Kidney tubule cell (primary cell): ENCODE results near the gene SUSD3.

Experiments used
- DNase-seq: peaks from one replicate; pipeline ENCODE4 v3.0.0-alpha.2; 2018; ENCODE audit warnings: low spot score

Gene SUSD3

DNA sequence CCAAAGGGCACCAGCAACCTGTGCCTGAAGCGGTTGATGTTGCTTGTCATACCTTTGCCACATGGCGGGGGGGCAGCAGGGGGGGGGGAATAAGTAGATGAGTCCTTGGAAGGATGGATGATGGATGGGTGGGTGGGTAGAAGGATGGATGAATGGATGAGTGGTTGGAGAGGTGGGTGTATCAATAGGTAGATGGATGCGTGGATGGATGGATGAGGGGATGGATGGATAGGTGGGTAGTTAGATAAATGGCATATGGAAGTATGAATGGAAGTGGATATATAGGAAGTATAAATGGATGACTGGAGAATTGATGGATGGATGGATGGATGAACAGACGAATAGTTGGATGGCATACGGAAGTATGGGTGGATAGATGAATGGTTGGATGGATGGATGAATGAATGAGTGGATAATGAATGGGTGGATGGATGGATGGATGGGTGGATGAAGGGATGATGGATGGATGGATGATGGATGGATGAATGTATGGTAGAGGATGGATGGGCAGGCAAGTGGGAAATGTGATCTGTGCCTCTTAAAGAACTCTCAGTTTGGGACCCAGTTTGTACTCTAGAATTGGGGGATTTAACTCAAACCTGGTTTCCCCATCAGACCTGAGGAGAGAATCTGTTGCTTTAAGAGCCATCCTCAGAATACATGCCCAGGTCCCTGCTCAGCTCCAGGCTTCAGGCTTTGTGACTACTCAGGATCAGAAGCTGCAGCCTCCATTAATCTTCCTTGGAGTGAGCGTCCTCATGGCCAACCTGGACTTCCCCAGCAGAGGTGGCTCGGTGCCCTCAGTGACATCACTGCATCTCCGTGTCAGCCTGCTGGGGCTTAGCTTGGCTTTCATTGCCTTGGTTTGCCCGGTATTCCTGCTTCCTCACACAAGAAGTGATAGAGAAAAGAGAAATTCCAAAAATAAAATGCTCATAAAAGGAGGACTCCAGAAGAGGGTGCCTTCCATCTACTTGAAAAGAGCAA is 27.6 kb upstream of the SUSD3 start:
- no peak for DNase-seq

DNA sequence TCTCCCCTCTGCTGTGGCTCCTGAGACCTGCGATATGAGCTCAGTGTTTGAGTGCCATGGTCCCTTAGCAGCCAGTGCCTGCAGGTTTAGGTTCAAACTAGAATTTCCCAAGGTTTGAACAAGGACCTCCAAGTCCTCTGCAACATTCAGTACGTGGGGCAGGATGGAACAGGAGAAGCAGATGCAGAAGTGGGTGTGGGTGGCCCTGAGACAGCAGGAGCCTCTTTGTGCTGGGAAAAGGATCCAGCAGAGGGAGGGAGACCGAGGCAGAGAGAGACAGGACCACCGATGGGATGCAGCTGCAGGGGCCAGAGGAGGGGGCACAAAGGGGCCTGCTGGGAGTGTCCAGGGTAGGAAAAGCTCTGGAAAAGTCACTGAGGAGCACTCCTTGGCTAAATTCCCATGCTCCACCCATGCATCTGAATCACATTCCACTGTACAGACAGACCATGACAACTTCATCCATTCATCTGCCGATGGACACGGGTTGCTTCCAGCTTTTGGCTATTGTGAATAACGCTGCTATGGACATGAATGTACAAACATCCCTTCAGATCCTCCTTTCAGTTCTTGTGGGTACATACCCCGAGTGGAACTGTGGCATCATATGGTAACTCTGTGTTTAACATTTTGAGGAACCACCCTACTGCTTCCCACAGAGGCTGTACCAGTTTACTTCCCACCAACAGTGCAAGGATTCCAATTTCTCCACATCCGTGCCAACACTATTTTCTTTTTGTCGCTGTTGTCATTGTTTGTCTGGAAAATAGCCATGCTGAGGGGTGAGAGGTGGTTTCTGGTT is 26.7 kb upstream of the SUSD3 start:
- DNase-seq: peak; percentile 49

DNA sequence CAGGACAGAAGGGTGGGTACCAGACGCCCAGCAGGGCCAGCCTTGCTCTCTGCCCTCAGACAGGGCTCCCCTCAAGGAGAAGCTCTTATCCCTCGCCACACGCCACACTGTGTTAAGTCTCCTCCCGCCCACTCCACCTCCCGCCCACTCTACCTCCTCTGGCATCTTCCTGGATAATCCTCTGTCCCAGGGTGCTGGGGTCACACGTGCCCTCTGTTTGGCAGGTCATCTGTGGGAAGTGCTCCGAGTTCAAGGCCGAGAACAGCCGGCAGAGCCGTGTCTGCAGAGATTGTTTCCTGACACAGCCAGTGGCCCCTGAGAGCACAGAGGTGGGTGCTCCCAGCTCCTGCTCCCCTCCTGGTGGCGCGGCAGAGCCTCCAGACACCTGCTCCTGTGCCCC is 26.0 kb upstream of the SUSD3 start:
- DNase-seq: no peak

DNA sequence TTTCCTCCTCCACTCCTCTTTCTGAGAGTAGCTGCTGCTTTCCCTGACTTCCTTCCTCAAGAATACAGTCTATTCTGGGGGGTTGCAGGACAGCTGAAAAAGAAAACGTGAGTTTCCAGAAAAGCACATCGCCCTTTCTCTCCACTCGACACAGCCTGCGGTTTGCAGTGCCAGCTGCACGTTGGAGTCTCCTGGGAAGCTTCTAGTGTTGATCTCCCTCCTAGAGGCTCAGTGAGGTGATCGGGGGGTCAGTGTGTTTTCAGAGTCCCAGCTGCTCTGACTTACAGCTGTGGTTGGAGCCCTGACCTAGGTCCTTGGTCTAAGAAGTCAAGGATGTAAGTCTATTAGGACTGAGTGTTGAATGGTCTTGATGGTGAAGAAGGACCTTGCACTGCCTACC is 25.0 kb upstream of the SUSD3 start:
- no peak for DNase-seq

DNA sequence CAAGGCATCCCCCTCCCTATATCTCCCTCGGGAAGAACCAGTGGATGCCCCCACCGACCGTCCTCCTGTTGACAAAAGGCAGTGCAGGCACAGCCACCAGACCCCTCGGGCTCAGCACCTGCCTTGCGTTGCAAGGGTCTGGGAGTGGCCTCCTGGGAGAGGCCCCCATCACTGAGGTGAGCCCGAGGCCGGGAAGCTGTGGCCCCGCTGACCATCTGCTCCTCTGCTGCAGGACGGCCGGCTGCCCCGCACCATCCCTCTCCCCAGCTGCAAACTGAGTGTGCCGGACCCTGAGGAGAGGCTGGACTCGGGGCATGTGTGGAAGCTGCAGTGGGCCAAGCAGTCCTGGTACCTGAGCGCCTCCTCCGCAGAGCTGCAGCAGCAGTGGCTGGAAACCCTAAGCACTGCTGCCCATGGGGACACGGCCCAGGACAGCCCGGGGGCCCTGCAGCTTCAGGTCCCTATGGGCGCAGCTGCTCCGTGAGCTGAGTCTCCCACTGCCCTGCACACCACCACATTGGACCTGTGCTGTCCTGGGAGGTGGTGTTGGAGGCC is 23.3 kb upstream of the SUSD3 start:
- no peak for DNase-seq

DNA sequence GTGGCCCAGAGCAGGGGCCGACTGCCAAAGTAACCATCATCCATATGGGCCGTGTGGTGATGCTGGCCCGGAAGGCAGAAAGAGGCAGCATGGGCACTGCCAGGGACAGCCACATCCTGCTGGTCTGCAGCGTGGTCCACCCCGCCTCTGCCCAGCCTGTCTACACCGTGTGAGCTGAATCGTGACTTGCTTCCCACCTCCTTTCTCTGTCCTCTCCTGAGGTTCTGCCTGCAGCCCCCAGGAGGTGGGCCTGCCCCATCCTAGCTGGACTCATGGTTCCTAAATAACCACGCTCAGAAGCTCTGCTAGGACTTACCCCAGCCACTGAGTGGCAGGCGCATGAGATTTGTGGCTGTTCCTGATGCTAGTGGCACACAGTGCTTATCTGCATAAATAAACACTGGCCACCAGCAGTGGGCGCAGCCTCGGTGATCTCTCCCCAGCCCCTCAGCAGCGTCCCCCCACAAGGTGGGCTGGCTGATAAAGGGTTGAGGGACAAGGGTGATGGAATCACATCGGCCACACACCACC is 22.6 kb upstream of the SUSD3 start:
- no peak for DNase-seq

DNA sequence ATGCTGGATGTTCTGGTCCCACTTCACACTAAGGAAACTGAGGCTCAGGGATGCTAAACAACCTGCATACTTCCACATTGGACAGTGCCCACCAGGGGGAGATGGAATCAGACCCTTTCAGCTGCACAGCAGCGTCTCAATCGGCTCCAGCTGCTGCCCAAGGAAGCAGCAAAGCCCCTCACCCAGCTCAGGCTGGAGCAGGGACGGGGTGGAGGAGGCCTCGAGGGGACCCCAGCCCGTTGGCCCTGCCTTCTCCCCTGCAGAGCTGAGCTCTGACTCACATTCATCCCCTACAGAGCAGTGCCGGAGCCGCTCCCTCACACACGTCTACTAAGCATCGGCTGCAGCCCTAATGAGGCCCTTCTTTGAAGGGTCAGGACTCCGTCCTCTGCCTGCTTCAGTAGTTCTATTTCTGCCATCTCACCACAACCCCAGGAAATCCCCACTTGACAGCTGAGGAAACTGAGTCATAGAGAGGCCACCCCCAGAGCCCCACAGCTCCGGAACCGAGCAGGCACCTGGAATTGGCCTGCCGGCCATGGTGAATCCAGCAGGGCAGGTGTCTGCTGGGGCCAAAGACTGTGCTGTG is 21.5 kb upstream of the SUSD3 start:
- no peak for DNase-seq

DNA sequence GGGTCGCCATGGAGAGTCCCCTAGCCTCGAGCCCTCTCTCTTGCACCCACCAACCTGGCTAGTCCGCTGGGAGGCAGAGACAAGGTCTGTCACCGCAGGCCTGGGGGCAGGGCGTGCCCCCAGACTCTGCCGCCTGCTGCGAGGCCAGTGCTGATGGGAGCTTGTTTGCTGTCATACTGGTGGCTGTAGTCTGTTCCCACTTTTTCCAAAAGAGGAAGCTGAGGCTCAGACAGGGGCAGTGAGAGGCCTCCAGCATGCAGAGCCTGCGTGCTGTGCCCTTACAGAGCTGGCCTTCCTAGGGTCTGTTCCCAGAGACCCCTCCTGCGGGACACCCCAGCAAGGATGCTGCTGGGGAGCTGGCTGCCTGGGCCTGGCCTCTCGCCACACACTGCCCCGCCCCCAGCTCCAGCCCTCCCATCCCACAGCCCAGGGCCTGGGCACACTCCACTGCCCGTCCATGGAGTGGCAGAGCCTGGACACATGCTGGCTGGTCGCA is 21.0 kb upstream of the SUSD3 start:
- no peak for DNase-seq

DNA sequence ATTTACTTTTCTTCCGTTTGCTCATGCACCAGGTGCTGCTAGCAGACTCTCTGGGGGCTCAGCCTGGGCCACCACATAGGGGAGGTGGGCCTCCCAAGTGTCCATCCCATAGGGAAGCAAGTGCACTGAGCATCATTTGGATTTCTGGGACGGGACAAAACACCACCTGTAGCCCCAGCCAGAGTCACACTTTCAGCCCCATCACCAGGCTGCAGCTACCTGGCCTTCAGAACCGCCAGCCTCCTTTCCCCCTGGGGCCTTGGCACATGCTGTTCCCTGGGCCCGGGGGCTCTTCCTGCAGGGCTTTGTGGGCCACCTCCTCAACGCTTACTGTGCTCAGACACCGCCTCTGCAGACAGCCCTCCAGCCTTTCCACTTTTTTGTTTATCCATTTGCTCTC is 19.6 kb upstream of the SUSD3 start:
- no peak for DNase-seq

DNA sequence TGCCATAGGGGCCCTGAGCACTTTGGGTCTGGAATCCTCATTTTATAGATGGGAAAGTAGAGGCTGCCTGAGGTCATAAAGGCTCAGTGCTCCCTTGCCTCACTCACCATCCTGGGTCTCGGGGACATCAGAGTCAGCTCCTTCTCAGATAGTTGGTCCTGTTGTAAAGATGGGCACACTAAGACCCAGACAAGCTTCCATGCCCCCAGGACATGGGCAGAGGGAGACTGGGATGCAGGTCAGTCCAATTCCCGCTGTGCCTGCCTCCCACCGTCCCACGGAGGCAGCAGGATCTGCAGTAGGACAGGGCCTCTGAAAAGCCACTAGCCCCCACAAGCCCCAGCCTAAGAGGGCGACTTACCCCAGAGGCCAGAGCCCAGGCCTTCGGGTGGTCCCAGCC is 19.0 kb upstream of the SUSD3 start:
- DNase-seq: no peak

DNA sequence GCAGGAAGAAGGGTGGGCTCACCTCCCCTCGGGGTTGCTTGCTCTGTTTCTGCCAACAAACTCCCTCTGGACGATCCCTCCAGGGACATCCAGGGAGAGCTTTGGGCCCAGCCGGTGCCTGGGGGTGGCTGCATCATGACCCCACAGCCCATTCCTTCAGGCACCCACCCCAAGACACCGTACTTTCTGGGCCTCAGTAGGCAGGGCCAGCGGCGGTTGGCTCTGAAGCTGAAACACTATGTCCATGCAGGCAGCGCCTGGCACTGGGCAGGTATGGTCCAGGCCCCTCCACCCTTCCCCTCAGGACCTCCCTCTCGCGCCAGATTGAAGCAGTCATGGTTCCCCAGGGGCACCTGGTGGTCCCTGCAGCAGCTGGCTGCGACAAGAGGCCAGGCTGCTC is 18.5 kb upstream of the SUSD3 start:
- DNase-seq: no peak

DNA sequence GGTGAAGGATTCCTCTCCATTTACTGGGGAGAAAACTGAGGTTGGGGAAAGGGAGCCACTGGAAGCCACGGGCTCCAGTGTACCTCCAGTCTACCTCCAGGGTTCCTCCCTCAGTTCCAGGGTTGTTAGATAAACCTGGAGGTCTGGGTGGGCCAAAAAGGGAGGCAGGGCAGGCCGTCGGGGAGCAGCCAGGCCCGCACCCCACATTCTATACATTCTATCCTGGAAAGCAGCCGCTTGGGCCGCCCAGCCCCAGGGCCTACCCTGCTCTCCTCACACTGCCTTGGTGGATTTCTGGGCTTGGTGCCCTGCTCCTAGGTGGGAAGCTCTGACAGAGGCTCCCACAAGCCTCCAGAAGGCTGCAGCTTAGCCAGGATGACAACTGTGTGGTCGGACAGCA is 18.1 kb upstream of the SUSD3 start:
- DNase-seq: no peak

DNA sequence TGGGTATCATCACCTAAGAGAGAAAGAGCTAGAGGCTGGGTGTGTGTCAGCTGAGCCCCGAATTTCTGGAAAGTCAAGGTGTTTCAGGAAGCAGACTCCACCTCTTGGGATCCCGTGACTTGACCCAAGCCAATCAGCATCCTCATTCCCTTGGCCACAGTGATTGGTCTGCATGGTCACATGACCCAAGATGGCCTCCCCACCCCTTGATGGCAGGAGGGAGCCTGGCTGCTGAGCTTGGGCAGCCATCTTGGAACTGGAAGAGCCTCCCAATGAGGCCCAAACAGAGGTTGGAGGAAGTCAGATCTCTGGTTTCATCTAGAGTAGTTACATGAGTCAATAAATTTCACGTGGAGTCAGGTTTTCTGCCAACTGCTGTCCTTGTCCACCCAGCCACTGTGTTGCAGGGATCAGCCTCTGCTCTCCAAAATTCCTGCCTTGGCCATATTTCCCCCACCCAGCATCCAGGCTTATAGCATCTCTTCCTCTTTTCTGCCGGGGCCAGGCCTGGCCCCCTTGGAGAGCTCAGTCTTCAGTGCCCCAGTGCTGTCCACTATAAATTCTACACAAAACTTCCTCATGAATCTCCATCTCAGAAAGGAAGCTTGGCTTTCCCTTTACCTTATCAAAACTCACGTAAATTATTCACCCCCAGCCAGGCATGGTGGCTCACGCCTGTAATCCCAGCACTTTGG is 17.2 kb upstream of the SUSD3 start:
- DNase-seq: no peak

DNA sequence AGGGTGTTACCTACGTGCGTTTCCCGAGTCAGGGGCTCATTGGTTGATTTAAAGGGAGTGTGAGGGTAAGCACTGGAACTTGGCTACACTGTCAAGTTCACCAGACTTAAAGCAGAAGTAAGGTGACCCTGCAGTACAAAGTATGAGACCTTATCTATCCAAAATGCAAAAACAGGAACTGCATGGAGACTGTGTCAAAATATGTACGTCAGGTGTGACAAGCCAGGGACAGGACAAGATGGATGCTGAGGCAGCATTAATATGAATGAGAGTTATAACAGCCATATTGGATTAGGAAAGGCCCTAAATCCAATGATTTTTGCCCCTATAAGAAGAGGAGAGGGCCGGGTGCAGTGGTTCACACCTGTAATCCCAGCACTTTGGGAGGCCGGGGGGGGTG is 15.4 kb upstream of the SUSD3 start:
- DNase-seq: no peak

DNA sequence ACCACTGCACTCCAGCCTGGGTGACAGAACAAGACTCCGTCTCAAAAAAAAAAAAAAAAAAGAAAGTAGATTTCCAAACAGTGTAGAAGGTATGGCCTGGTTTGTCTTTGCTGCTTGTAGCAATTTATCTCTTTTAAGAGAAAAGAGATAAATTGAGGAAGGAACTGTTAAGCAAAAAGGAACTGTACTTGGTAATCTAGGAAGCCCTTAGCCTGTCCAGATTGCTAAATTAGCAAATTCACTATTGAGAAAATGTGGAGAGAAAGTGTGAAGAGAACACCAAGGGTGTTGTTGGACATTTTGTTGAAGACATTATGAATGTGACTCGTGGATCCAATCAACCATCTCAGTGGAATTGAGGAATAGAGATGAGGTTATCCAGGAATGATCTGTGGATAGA is 13.0 kb upstream of the SUSD3 start:
- DNase-seq: no peak

DNA sequence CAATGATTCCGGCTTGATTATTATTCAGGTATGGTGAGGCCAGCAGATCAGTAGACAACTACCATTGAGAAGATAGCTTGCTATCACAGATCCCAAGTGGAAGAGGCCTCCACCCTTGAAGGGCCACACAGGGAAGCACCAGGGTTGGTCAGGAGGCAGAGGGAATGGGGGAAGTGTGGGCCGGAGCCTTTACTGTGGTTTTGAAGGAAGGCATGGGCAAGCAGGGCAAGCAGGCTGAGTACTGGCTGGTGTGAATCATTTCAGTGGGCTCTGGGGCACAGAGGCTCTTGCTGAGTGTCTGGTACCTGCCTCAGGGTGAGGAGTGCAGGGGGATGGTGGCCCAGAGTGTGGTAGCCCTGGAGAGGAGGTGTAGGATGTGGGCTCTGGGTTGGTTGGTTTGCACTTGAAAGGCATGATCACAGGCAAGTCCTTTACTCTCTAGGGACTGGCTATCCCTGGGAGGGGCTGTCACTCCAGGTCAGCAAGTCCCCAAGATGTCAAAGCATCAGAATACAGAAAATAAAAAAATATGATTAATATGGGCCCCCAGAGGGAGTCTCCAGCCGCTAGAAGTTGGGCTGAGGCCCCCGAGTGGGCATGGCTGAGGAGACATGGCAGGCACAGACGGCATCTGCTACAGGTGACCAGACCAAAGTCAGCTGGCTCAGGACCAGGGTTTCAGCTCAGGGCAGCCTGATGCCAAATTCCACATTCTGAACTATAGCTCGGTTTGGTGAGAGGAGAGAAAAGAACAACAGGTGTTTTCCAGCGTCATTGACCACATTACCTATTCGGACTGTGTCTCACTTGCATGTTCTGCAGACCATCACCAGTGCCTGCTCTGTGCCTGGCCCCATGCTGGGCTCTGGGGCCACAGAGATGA is 9.7 kb upstream of the SUSD3 start:
- no peak for DNase-seq

DNA sequence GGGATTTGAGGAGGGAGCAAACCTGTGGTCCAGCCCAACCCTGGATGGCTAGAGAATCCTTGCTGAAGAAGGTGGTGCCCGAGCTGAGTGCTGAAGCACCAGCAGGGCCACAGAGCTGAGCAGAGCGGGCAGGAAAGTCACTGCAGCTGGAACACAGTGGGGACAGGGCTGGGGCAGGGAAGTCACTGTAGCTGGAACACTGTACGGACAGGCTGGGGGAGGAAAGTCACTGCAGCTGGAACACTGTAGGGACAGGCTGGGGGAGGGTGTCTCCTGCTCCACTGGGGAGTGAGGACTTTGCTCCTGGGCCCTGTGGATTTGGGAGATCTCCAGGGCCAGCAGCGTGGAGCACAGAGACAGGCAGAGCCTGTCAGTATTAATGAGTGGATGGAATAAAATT is 9.0 kb upstream of the SUSD3 start:
- DNase-seq: no peak

DNA sequence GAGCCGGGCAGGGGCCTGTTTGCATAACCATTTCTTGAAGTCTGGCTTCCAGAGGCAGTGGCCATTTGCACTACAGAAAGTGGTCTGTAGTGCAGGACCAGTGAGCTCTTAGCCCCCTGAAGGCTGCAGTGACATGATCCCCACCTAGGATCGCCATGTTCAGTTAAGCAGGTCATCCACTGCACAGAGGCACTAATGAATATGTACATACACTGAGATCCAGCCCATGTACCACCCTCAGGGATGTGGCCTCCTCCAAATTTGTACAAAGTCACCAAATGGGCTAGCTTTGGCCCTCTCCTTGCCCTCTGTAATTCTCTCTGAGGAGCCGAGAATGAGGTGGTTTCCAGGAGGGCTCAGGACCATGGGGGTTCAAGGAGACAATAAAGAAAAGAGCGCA is 8.3 kb upstream of the SUSD3 start:
- no peak for DNase-seq

DNA sequence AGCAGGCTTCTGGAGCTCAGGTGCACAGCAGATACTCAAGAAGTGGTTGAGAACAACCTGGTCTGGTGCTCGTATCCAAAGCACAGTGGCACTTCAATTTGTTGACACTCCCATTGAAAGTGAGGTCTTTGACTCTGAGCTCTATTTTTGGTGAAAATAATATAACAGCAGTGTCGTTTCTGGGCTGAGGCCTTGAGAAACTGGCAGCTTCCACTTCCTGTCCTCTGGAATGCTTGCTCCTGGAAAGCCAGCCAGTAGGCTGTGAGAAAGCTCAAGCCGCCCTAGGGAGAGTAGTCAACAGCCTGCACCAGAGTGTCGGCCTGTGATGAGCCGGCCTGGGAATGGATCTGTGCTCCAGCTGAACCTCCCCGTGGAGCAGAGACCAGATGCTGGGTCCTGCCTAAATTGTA is 6.8 kb upstream of the SUSD3 start:
- DNase-seq: no peak

DNA sequence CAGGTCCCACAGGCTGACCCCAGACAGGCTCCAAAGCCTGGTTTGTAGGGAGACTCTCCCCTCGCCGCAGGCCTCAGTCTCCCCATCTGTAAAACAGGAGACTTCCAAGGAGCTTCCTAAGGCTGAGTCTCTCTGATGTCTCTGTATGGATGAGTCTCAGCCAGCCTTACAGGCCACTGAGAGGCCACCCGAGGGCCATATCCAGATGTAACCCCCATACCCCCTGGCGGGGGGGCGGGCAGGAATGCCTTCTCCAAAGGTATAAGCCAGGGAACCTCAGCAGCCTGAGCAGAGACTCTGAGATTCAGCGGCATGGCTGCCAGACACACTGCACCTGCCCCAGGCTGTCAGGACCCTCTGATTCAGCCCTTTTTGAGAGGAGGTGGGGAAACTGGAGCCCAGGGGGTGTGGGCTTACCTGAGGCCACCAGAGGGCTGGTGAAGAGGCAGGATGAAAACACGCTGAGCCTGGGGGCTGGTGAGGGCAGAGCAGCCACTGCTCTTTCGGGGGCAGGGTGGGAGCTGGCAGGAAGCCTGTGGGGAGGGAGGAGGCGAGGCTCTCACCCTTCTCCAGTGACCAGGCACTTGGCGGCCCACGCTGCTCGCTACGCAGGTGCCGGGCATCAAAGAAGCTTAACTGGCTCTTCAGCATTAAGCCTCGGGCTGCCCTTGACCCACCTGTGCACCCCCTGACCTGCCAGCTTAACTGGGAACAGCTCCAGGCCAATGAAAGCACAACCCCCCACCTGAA is 5.5 kb upstream of the SUSD3 start:
- DNase-seq: no peak
